ENCODE results near the gene SPATS2L. TPM values are rescaled to one million over a fixed set of nuclear protein-coding genes. Genes with fewer than 3 reads are reported as not detected.

Gene SPATS2L
- total and polyA plus RNA-seq, 2 experiments from 2014 or later, result 118 to 154 TPM

- no peaks in the 10 kb centered on the region for H3K9me2 ChIP-seq (ENCODE audit: insufficient read depth)
- H3K27ac ChIP-seq (ENCODE audit: low read depth), result no peak overlapping the region
- no peak overlapping the region for H3K4me2 ChIP-seq
- no peaks in the 10 kb centered on the region for H3K9me3 Mint-ChIP-seq
- peaks cover 21% of the 10 kb centered on the region for H3K36me3 ChIP-seq (ENCODE audit: insufficient read depth)
- no peak overlapping the region for H3K4me3 Mint-ChIP-seq
- H4K20me1 ChIP-seq (replicated peaks; ENCODE audit: insufficient read depth), result no peaks in the 10 kb centered on the region
- no peak overlapping the region for H3K27ac Mint-ChIP-seq
- TF ChIP-seq STAT1 (IDR thresholded peaks at IDR 0.05; ENCODE audit: unreplicated experiment) (no peak), ZNF331 (CRISPR knock-in tag; IDR thresholded peaks at IDR 0.05; ENCODE audit: low read depth) (no peak), NANOG (IDR thresholded peaks at IDR 0.05; ENCODE audit: borderline replicate concordance) (no peak), JUNB (IDR thresholded peaks at IDR 0.05; ENCODE audit: unreplicated experiment) (no peak), CREB1 (CRISPR knock-in tag; IDR thresholded peaks at IDR 0.05; ENCODE audit: low read depth) (no peak), POLR2AphosphoS5 (IDR thresholded peaks at IDR 0.05; ENCODE audit: low read depth) (no peak)
- TF ChIP-seq, protein P1, sequence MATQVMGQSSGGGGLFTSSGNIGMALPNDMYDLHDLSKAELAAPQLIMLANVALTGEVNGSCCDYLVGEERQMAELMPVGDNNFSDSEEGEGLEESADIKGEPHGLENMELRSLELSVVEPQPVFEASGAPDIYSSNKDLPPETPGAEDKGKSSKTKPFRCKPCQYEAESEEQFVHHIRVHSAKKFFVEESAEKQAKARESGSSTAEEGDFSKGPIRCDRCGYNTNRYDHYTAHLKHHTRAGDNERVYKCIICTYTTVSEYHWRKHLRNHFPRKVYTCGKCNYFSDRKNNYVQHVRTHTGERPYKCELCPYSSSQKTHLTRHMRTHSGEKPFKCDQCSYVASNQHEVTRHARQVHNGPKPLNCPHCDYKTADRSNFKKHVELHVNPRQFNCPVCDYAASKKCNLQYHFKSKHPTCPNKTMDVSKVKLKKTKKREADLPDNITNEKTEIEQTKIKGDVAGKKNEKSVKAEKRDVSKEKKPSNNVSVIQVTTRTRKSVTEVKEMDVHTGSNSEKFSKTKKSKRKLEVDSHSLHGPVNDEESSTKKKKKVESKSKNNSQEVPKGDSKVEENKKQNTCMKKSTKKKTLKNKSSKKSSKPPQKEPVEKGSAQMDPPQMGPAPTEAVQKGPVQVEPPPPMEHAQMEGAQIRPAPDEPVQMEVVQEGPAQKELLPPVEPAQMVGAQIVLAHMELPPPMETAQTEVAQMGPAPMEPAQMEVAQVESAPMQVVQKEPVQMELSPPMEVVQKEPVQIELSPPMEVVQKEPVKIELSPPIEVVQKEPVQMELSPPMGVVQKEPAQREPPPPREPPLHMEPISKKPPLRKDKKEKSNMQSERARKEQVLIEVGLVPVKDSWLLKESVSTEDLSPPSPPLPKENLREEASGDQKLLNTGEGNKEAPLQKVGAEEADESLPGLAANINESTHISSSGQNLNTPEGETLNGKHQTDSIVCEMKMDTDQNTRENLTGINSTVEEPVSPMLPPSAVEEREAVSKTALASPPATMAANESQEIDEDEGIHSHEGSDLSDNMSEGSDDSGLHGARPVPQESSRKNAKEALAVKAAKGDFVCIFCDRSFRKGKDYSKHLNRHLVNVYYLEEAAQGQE (IDR thresholded peaks at IDR 0.05; ENCODE audit: unreplicated experiment), result no peak
- TF ChIP-seq, protein P2, sequence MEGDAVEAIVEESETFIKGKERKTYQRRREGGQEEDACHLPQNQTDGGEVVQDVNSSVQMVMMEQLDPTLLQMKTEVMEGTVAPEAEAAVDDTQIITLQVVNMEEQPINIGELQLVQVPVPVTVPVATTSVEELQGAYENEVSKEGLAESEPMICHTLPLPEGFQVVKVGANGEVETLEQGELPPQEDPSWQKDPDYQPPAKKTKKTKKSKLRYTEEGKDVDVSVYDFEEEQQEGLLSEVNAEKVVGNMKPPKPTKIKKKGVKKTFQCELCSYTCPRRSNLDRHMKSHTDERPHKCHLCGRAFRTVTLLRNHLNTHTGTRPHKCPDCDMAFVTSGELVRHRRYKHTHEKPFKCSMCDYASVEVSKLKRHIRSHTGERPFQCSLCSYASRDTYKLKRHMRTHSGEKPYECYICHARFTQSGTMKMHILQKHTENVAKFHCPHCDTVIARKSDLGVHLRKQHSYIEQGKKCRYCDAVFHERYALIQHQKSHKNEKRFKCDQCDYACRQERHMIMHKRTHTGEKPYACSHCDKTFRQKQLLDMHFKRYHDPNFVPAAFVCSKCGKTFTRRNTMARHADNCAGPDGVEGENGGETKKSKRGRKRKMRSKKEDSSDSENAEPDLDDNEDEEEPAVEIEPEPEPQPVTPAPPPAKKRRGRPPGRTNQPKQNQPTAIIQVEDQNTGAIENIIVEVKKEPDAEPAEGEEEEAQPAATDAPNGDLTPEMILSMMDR (conservative IDR thresholded peaks at IDR 0.05; ENCODE audit: low read depth in 2 of 2), result no peak
- H3K36me3 Mint-ChIP-seq (ENCODE audit: low read depth), result peaks cover 58% of the 10 kb centered on the region
- no peaks in the 10 kb centered on the region for H3K27me3 ChIP-seq (ENCODE audit: insufficient read depth)
- no peaks in the 10 kb centered on the region for H3F3A ChIP-seq (replicated peaks; ENCODE audit: low read depth)
- no peaks in the 10 kb centered on the region for H3K79me2 ChIP-seq (replicated peaks; ENCODE audit: insufficient read depth)
- H3K27me3 Mint-ChIP-seq (ENCODE audit: insufficient read depth, low read depth, poor library complexity), result peaks cover 4% of the 10 kb centered on the region
- DNase-seq (ENCODE audit: low spot score) (no peak), ATAC-seq (no peak)
- H3K4me3 ChIP-seq, result no peak overlapping the region
- no peaks in the 10 kb centered on the region for H3K4me1 Mint-ChIP-seq
- no peaks in the 10 kb centered on the region for H3K4me1 ChIP-seq (ENCODE audit: insufficient read depth)
- no peak overlapping the region for H2AFZ ChIP-seq
Measured at GRCh38 chr2:200461846-200462710, 155.6 kb downstream of the SPATS2L start.

DNA sequence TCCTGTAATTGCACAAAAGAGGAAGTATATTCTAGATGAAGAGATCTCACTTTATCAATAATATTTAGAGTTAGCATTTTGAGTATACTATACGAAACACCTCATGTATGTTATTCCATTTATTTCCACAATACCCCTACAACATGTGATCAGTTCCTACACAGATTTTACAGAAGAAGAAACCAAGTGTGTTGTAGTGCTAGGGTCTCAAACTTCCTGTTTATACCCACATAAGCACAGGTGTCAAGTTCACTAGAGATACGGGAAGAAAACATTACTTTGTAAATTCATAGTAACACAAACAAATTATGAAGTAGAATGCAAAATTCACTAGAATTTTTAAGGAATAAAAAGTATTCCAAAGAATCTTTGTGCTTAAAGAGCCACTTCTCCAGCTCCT lies 157.0 kb downstream of the SPATS2L start:
- peaks cover 4% of the 10 kb centered on the region for H3K27me3 Mint-ChIP-seq (ENCODE audit: insufficient read depth, low read depth, poor library complexity)
- H3K36me3 Mint-ChIP-seq (ENCODE audit: low read depth), result peaks cover 69% of the 10 kb centered on the region
- Histone ChIP-seq H3K9me2 (ENCODE audit: insufficient read depth) (no peaks in the 10 kb centered on the region), H3K27ac (ENCODE audit: low read depth) (no peak overlapping the region), H4K20me1 (replicated peaks; ENCODE audit: insufficient read depth) (no peaks in the 10 kb centered on the region), H3K27me3 (ENCODE audit: insufficient read depth) (no peaks in the 10 kb centered on the region), H3K36me3 (ENCODE audit: insufficient read depth) (peaks cover 27% of the 10 kb centered on the region), H3K4me2 (no peak overlapping the region), H3K79me2 (replicated peaks; ENCODE audit: insufficient read depth) (no peaks in the 10 kb centered on the region), H3K4me3 (no peak overlapping the region), H3K4me1 (ENCODE audit: insufficient read depth) (no peaks in the 10 kb centered on the region), H3F3A (replicated peaks; ENCODE audit: low read depth) (no peaks in the 10 kb centered on the region), H2AFZ (no peak overlapping the region)
- no peak overlapping the region for H3K4me3 Mint-ChIP-seq
- no peak overlapping the region for H3K27ac Mint-ChIP-seq
- DNase-seq (ENCODE audit: low spot score), result no peak
- no peak for ATAC-seq
- H3K4me1 Mint-ChIP-seq, result no peaks in the 10 kb centered on the region
- no peaks in the 10 kb centered on the region for H3K9me3 Mint-ChIP-seq
- no peak for TF ChIP-seq POLR2AphosphoS5 (IDR thresholded peaks at IDR 0.05; ENCODE audit: low read depth)
- TF ChIP-seq EZH2phosphoT487 (IDR thresholded peaks at IDR 0.05; ENCODE audit: unreplicated experiment), result no peak
- TF ChIP-seq STAT1 (IDR thresholded peaks at IDR 0.05; ENCODE audit: unreplicated experiment), result no peak
- TF ChIP-seq JUNB (IDR thresholded peaks at IDR 0.05; ENCODE audit: unreplicated experiment), result no peak
- TF ChIP-seq ZNF114 (CRISPR knock-in tag; IDR thresholded peaks at IDR 0.05), result no peak

Measured in GM23338 (cell line).